DMS 273 (cell line): Measurements from ENCODE around the gene INVS.
"Not testable (repeated sequence)": the region's sequence is repeated elsewhere in the genome, so short reads cannot be mapped to it uniquely, and the experiment has no call there.

ENCODE experiments used
- DNase-seq: peaks from one replicate; lab custom pipeline; 2025; ENCODE audit not compliant: unreplicated experiment; lab: John Stamatoyannopoulos, UW

INVS gene

DNA sequence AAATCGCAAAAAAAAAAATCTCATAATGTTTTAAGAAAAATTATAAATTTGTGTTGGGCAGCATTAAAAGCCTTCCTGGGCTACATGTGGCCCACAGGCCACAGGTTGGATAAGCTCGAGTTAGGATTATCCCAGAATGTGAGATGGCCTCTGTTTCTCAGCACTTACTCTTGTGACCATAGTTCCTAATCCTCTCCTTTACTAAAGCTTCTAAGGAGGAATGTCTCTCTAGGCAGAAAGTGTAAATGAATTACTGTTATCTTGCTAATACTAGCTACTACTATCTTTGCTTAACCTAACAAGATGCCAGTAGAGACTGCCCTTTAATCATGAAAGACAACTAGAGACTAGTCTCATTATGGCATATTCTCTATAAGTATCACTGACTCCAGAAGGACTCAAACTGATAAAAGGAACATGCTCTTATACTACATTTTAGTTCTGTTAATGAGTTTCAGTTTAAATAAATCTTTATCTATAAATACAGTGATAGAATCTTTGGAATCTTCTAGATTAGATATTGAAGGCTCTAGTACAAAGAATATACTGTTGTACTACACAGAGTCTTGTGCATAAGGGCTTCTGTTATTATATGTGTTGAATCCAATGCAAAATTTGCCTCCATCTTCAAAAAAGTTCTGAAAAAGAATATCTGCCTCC is 13.8 kb downstream of the INVS start:
- no peak for DNase-seq

DNA sequence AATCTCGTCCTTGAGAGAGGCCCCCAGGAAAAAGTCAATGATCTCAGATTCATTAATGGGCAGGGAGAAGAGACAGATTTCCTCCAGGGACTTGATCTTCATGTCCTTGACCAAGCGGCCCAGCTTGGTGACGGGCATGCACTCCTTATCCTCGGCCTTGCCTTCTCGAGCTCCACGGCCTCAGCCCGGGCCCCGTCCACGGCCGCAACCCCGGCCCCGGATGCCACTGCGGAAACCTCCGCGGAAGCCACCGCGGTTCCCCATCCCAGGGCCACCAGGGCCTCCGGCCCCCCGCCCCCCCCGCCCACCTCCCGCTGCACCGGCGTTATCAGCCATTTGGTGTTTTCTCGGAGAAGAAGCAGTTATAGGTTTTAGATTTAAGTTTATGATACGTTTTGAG is 18.3 kb downstream of the INVS start:
- no peak for DNase-seq

DNA sequence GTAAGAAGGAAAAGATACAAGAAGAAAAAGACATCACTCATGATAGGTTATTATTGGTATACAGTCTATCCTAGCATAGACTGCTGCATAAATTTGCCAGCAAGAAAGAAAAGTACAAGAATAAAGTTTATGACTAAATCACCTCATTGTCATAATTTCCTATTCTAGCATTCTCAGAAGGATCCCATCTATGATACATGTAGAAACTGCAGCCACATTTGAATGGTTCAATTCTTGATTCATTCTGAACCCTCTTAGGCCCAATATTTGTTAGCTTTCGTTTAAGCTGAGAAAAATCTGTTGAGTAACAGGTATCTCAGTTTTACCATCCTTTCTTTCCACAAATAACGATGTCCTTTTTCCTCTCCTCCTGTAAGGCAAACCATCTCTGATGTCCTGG is 21.2 kb downstream of the INVS start:
- no peak for DNase-seq

DNA sequence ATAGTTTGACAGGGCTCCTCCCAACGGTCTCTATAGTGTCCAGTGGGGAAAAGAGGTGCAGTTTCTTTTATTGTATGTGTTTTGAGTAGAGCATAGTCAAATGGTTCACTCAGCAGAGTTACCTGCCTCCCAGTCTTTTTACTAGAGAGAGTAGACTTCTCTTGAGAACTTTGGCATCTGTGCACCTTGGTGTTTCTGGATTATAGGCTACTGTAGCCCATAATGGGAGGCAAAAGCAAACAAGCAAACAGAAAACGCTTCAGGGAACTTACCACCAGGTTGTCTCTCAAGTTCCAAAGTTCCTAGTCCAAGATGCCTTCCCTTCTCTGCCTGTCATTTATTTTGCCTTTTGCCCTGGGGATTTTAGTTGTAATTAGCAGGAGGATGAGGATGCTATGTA is 26.2 kb downstream of the INVS start:
- DNase-seq = no peak

DNA sequence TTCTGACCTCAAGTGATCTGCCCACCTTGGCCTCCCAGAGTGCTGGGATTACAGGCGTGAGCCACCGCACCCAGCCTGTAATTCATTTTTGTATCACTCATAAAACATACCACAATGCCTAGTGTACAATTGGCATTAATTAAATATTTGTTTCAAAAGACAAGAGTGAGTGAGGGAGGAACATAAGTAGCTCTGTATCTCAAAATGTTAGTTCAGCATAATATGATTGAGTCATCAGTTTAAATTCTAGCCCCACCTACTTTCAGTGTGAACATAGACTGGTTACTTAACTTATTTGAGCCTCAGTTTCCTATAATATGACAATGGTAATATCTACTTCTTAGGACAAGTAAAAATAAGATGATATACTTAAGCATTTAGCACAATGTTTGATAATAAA is 26.9 kb downstream of the INVS start:
- no peak for DNase-seq

DNA sequence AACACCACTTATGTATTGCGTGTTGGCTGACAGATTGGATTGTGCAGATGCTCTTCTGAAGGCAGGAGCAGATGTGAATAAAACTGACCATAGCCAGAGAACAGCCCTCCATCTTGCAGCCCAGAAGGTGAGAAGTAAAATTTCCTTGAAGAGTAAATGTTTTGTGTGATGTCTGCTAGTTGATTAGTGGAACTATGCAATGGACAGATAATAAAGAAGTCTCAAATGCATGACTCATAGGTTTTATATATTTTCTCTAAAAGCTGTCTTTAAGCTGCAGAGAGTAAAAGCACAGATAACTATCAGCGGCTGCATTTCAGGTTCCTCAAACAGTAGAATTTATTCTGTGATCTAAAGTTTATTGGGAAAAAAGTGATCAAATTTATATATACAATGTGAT is 27.4 kb downstream of the INVS start:
- peak; percentile 16 for DNase-seq

DNA sequence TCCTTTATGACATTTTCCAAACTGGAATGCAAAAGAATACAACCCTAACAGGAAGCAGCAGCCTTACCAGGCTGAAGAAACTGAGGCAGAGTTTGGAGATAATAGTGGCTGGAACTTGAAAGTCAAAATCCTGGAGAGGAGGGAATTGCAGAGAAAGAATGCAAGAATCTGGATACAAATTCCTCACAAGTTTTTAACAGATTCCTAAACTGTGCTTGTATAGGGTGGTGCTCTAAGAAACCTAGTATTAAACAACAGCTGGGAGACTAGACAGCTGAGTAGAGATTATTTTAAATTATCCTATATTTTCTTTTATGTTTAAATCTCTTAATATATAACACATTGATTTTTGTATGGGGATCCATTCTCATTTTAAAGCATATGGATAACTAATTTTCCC is 30.7 kb downstream of the INVS start:
- no peak for DNase-seq

DNA sequence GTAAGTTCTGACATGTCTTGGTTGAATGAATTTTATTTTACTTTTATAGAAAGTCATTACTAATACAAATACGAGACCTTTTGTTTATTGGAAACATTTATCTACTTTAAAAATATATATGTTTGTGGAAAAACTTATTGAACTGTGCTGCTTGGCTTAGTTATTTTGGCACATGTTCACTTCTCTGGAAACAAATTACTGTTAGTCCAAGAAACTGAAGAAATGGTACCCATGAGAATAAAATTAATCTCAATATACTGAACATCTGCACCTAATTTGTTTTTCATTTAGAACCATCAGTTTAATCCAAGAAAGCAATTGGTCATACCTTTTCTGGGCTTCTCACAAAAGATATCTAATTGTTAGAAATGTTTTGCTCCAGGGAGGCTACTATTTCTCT is 32.2 kb downstream of the INVS start:
- DNase-seq = no peak

DNA sequence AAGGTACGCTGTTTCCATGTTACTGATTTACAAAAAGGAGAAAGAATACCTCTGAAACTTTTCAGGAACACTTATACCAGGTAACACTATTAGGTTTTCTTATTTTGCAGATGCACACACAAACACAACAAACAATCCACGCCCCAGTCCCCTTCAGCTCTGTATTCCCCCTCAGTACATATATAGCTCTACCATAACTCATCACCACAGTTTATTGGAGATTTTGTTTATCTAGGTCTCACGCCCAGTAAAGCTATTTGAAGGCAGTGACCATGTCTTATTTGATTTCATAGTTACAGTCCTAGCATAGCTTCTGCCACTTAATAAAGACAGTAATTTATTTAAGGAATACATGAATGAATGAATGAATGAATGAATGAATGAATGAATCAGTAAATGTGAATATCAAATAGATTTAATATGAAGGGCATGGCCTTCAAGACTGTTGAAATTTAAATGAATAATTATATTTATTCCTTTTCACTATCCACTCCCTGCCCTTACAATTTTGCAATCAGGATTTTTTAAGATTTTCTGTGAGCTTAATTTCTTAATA is 32.9 kb downstream of the INVS start:
- no peak for DNase-seq

DNA sequence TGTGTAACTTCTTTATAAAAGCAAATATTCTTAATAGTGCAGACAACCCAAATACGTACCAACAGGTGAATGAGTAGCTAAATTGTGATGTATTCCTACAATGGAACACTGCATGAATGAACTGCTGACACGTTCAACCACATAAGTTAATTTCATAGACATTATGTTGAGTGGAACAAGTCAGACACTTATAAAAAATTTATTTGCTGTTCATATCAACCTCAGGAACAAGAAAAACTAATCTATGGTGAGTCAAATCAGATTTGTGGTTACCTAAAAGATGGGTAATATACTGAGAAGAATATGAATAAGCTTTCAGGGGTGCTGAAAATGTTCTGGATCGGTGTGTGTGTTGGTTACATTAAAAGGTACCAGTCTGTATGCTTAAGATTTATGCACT is 35.7 kb downstream of the INVS start:
- DNase-seq = no peak

DNA sequence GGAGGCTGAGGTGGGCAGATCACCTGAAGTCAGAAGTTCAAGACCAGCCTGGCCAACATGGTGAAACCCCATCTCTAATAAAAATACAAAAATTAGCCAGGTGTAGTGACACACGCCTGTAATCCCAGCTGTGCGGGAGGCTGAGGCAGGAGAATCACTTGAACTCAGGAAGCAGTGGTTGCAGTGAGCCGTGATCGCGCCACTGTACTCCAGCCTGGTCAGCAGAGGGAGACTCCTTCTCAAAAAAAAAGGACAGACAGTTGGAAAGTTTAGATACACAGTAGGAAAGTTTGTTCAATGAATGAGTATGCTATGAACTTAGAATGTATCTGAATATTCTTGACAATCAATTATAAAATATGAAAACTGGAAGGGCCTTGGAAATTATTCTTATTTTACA is 37.8 kb downstream of the INVS start:
- peak; percentile 2 for DNase-seq

DNA sequence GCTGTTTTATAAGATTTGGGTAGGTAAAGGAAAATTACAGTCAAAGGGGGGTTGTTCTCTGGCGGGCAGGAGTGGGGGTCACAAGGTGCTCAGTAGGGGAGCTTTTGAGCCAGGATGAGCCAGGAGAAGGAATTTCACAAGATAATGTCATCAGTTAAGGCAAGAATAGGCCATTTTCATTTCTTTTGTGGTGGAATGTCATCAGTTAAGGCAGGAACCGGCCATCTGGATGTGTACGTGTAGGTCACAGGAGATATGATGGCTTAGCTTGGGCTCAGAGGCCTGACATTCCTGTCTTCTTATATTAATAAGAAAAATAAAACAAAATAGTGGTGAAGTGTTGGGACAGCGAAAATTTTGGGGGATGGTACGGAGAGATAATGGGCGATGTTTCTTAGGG is 41.3 kb downstream of the INVS start:
- DNase-seq = not testable (repeated sequence)

DNA sequence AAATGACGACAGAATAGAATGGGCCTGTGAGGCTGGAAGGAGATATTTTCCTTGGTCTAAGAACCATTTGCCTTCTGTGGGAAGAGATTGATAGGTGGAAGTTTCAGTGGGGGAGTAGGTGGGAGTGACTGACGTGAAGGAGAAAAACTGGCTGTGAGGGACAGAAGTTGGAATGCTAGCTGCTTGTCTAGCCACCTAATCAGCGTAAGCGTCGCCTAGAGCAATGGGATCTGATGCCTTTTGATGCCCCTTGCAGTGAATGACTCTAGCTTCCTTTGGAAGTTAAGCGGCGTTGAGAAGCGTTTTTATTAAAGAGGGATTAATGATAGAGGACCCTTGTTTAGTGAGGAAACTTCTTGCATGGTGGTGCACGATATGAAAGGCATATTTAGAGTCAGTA is 42.8 kb downstream of the INVS start:
- DNase-seq = not testable (repeated sequence)

DNA sequence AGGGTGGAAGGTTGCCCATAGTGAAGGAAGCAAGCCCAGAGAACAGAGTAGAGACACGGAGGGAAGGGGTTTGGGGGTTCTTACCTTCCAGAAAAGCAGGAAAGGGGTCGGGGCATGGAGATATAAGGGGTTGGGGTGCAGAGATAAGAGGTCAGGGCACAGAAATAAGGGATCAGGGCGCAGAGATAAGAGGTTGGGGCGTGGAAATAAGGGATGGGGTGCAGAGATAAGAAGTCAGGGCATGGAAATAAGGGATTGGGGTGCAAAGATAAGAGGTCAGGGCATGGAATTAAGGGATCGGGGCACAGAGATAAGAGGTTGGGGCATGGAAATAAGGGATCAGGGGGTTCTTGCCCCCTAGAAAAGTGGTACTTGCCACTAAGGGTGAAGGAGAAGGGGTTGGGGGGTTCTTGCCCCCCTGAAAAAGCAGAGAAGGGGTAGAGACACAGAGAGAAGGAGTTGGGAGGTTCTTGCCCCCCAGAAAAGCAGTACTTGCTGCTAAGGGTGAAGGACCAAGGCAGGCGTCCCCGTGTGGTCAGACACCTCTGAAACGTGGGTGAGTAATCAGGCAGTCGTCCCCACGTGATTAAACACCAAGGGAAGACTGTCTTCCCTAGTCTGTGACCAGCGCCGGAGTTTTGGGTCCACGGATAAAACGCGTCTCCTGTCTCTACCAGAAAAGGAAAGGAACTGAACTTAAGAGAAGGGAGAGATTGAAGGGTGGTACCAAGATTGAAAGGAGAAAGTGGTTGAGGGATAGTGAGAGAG is 46.3 kb downstream of the INVS start:
- not testable (repeated sequence) for DNase-seq

DNA sequence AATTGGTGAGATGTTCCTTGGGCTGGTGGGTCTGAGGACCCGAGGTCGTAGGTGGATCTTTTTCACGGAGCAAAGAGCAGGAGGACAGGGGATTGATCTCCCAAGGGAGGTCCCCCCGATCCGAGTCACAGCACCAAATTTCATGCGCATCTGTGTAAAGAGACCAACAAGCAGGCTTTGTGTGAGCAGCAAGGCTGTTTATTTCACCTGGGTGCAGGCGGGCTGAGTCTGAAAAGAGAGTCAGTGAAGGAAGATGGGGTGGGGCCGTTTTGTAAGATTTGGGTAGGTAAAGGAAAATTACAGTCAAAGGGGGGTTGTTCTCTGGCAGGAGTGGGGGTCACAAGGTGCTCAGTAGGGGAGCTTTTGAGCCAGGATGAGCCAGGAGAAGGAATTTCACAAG is 46.9 kb downstream of the INVS start:
- not testable (repeated sequence) for DNase-seq

DNA sequence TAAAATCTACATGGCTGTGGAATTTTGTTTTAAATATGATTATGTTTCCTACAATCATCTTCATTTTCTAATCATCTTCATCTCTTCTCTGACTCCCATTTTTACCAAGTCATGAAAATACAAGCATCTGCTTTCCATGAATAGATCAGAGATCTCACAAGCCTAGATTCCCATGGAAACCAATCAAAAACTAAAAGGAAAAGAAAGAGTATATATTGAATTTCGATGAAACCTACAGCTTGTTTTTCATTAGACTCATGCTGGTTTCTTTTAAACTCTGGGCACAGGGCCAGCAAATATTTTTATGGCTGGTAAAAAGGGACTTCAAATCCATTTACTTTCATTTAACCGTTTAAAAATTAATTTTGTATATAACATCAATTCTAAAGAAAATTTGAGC is 51.2 kb downstream of the INVS start:
- peak; percentile 5 for DNase-seq

DNA sequence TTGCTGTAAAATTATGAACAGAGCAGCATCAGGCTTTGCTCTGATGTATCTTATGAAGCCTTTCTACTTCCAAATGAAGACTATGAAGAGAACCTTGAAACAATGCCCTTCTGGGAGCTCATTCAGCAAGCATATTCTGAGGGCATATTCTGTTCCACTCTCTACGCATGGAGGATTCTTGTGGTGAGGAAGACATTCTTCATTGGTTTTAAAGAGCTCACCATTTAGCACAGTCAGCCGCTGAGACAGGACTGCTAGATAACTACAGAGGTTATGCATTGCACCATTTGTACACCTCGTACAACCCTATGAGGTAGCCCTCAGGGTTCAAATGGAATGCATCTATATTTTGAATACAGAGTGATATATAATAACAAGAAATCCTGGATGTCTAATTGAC is 61.0 kb downstream of the INVS start:
- DNase-seq = no peak

DNA sequence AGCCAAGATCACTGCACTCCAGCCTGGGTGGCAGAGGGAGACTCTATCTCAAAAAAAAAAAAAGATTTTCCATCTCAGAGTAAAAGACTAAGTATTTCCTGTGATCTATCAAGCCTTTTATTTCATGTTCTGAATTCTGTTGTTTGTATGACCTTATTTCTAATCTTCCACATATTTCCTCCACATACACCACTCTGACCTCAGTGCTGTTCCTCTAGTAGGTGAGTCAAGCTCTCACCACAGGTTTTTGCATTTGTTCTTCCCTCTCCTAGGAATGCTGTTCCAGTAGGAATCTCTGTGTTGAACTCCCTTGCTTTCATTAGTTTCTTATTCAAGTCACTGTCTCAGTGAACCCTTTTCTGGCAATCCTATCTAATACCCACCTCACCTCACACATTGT is 68.1 kb downstream of the INVS start:
- no peak for DNase-seq

DNA sequence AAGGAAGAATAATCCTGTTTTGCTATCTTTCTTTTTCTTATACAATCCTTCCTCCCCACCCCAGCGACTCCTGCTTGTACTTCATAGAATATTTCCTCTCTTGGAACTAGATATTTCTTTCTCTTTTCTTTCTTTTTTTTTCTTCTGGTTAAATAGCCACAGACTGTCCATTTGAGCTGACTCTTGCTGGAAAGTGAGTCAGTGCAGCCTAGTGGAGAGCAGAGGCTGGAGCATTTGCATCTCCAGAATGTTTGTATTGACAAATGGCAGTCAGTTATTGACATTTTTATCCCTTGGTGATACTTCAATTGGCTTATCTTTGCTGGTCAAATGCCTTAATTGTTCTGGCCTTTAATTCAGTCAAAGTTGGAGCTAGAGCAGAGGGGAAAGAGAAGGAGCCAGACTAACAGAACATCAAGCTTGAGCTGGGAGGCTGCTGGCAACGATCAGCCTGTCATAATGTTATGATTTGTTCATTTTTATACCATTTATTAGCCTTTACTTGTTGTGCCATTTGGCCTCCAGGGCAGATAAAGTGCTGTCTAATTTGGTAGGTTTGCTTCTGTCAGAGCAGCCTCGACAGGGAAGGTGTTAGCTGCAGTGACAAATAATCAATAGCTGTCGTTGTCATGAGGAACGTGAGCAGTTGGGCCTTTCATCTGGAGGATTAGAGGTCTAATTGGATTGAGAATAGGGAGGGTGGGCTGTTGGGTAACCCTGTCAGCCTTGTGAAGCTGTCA is 69.0 kb downstream of the INVS start:
- no peak for DNase-seq

DNA sequence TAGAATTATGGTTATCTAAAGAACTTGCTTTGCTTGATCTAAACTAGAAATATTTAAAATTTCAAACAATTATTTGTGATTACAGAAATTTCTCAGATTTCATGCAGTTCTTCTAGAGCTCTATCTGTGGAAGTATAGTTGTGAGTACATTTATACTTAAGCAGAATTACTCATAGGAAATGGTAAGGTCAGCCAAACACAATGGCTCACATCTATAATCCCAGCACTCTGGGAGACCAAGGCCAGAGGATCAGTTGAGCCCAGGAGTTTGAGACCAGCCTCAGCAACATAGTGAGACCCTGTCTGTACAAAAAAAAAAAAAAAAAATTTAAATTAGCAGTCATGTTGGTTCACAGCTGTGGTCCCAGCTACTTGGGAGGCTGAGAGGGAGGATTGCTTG is 71.0 kb downstream of the INVS start:
- DNase-seq = no peak

DNA sequence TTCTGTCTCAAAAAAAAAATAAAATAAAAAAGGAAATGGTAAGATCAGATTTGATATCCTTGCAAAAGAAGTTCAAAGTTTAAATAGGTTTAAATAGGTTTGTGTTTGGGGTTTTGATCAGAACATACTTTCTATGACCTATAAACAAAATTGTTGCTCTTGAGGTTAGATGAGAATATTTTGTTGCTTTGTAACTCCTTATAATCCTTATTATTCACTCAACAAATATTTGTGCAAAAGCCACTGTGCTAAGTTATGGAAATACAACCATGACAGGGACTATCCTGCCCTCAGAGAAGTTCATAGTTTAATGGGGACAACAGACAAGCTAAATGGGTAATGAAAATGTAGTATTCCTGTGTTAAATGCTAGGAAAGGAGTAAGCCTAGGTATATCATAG is 71.5 kb downstream of the INVS start:
- no peak for DNase-seq

DNA sequence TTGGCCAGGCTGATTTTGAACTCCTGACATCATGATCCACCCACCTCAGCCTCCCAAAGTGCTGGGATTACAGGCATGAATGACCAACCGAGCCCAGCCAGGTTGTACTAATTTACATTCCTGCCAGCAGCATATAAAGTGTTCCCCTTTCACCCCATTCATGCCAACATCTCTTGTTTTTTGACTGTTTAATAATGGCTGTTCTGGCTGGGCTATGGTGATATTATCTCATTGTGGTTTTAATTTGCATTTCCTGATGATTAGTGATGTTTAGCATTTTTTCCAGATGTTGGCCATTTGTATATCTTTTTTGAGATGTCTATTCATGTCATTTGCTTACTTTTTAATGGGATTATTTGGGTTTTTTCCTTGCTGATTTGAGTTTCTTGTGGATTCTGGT is 87.3 kb downstream of the INVS start:
- no peak for DNase-seq
